Heart left ventricle (tissue), 13 donors: ENCODE results near the gene BSPRY.

Source experiments
- POLR2A ChIP-seq, 2 donors: fragments of 450-650 bp; IDR thresholded peaks; one replicate each; pipeline ENCODE4 v1.6.1; 2017; ENCODE audit warnings: antibody characterized with exemption in 2 of 2, mild to moderate bottlenecking in 2 of 2, moderate library complexity in 2 of 2
- TF ChIP-seq, protein P1 (sequence below), 12 donors: fragments of 200-600 bp; sonication (generic) in 4 of 12; IDR thresholded peaks; one replicate each; pipeline versions ENCODE4 v1.5.0 to v1.8.0; 2018 to 2022; ENCODE audit warnings: antibody characterized with exemption in 12 of 12, mild to moderate bottlenecking in 5 of 12
- donor health status: ischemic (EF 13 %, LVEDD 7.1; RV severe dilation, severe dysfunction).
- donor health status: DM: no; HTN: yes; CAD: no.
- donor health status: DM: no; HTN: no; CAD: no.
- donor health status: ischemic (EF 25% LVEDD 6.9; RV normal size, moderate dysfunction).
- donor health status: ischemic (EF 25% LVEDD 5.7; RV mildly dilated, moderate dysfunction).
- donor health status: ischemic (EF 35%, LVEDD 5.7; RV mildly dilated, moderate dysfunction).
- donor health status: nonischemic (EF 11% LVEDD 7.7; RV severe dilation, severe dysfunction).
- donor health status: DM: yes; HTN: yes; CAD: no.
- donor health status: PGD.
- donor health status: ischemic (EF 29% LVEDD 5.4; RV normal size, mild dysfunction).
- donor health status: nonischemic (EF 23%, LVEDD 6.1; RV moderate dilation, normal function).

DNA sequence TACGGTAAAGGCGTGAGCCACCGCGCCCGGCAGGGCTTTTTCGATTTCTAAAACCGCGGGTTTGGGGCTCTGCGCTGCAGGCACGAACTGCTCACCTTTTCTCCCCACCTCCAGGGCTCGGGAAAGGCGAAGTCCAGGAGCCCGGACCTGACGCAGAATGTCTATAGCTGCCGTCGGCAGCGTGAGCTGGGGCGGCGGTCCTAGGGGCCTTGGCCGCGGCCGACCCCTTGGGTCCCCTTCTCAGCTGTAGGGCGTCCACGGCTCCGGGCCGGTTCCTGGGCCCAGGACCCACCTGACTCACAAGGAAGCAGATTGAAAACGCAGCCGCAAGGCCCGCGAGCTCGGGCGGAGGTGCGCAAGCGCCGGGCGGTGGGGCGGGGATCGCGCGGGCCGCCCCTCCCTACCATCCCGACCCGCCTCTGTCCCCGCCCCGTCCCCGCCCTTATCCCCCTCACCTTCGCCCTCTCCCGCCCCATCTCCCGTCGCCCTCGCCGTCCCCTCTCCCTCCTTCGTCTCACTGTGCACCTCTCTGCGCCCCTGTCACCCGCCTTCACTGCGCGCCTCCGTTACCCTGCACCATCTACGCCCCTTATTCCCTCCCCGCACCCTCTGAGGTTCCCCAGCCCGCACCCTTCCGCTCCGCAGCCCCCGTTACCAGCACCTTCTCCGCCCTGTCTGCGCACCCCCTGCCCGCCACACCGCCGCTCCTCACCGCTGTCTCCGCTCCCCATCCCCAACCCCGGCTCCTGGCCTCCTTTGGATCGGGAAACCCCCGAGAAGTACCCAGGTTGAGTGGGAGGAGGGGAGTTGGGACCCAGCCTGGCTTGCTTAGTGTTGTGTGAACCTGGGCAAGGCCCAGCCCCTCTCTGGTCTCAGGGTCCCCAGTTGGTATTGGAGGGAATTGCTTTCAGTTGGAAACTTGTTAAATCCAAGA is 27.6 kb downstream of the BSPRY start, which contains the start of gene HDHD3:
- TF ChIP-seq, protein P1, sequence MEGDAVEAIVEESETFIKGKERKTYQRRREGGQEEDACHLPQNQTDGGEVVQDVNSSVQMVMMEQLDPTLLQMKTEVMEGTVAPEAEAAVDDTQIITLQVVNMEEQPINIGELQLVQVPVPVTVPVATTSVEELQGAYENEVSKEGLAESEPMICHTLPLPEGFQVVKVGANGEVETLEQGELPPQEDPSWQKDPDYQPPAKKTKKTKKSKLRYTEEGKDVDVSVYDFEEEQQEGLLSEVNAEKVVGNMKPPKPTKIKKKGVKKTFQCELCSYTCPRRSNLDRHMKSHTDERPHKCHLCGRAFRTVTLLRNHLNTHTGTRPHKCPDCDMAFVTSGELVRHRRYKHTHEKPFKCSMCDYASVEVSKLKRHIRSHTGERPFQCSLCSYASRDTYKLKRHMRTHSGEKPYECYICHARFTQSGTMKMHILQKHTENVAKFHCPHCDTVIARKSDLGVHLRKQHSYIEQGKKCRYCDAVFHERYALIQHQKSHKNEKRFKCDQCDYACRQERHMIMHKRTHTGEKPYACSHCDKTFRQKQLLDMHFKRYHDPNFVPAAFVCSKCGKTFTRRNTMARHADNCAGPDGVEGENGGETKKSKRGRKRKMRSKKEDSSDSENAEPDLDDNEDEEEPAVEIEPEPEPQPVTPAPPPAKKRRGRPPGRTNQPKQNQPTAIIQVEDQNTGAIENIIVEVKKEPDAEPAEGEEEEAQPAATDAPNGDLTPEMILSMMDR (IDR thresholded peaks at IDR 0.05) = no peak
- peak in 1 of 2 donors; percentile 83 for TF ChIP-seq POLR2A (IDR thresholded peaks at IDR 0.05)
